A673 (cell line): ENCODE results near the gene SLC7A8. TPM values are rescaled to one million over a fixed set of nuclear protein-coding genes. Genes with fewer than 3 reads are reported as not detected.

Source experiments
- BruUV-seq: library from RNA; stranded (reverse); fragments of 400-500 nt; replicated peaks from 2 replicates; lab custom pipeline; 2021; lab: Mats Ljungman, UMichigan
- CTCF ChIA-PET: fragments of 300-600 bp; sonication (Branson Sonifier 250); formaldehyde crosslinking; loops from one replicate; lab custom pipeline; 2022; ENCODE audit warnings: antibody characterized with exemption; lab: Charles Lee
- POLR2A ChIA-PET: fragments of 300-600 bp; sonication (Branson Sonifier 250); formaldehyde crosslinking; loops from one replicate; lab custom pipeline; 2022; ENCODE audit warnings: antibody characterized with exemption; ENCODE audit not compliant: low non-redundant PET; lab: Charles Lee
- DNase-seq: peaks from one replicate; pipeline ENCODE4 v3.0.0-alpha.2; 2015; ENCODE audit warnings: low spot score
- H3K27ac ChIP-seq: fragments of 200-600 bp; sonication (generic); 2 replicates; pipeline ENCODE4 v1.5.1; 2016; ENCODE audit warnings: mixed run types, low read depth, mild to moderate bottlenecking, mixed read lengths, antibody characterized with exemption, low read length; ENCODE audit not compliant: poor library complexity, severe bottlenecking
- H3K27me3 ChIP-seq: fragments of 200-600 bp; sonication (generic); replicated peaks from 2 replicates; pipeline ENCODE4 v1.6.1; 2017; ENCODE audit warnings: mixed run types, low read depth, mild to moderate bottlenecking, mixed read lengths, antibody characterized with exemption, low read length; ENCODE audit not compliant: insufficient read depth, poor library complexity
- H3K36me3 ChIP-seq: fragments of 200-600 bp; sonication (generic); 2 replicates; pipeline ENCODE4 v1.6.1; 2016; ENCODE audit warnings: mixed run types, mild to moderate bottlenecking, mixed read lengths, antibody characterized with exemption, low read length; ENCODE audit not compliant: insufficient read depth, poor library complexity, severe bottlenecking
- H3K4me1 ChIP-seq: fragments of 200-600 bp; sonication (generic); 2 replicates; pipeline ENCODE4 v1.6.1; 2017; ENCODE audit warnings: mixed run types, mild to moderate bottlenecking, mixed read lengths, antibody characterized with exemption, low read length; ENCODE audit not compliant: insufficient read depth, poor library complexity, severe bottlenecking
- H3K4me3 ChIP-seq: fragments of 200-600 bp; sonication (generic); 2 replicates; pipeline ENCODE4 v1.5.1; 2016; ENCODE audit warnings: low read depth, mixed run types, mild to moderate bottlenecking, mixed read lengths, low read length; ENCODE audit not compliant: poor library complexity, severe bottlenecking
- H3K9me3 ChIP-seq: fragments of 200-600 bp; sonication (generic); 2 replicates; pipeline ENCODE4 v1.6.1; 2016; ENCODE audit warnings: mixed run types, low read depth, mild to moderate bottlenecking, mixed read lengths, antibody characterized with exemption, low read length; ENCODE audit not compliant: poor library complexity, severe bottlenecking
- EZH2 ChIP-seq: fragments of 200-600 bp; sonication (generic); IDR thresholded peaks from 2 replicates; pipeline ENCODE4 v1.6.1; 2017; ENCODE audit warnings: borderline replicate concordance, low read depth, mild to moderate bottlenecking, mixed read lengths, antibody characterized with exemption, low read length; ENCODE audit not compliant: poor library complexity, severe bottlenecking
- intact Hi-C: fragments of 100-400 bp; cut with micrococcal nuclease; formaldehyde crosslinking; loops from one replicate; pipeline ENCODE4 v1.10.0; 2022; ENCODE audit not compliant: unreplicated experiment
- total RNA-seq: library from RNA; stranded (reverse); gene quantifications from 2 replicates; pipeline ENCODE4 v1.2.3, GENCODE V29; 2021
- TF ChIP-seq, protein P1 (sequence below): fragments of 300-800, 200-600 bp; sonication (generic); conservative IDR thresholded peaks from 2 replicates; pipeline ENCODE4 v1.5.1; 2017; ENCODE audit warnings: low read depth, mild to moderate bottlenecking, antibody characterized with exemption, low read length, moderate library complexity, mixed read lengths

The SLC7A8 gene
- total RNA-seq, 1 experiment from 2014 or later: 18.3 TPM

DNA sequence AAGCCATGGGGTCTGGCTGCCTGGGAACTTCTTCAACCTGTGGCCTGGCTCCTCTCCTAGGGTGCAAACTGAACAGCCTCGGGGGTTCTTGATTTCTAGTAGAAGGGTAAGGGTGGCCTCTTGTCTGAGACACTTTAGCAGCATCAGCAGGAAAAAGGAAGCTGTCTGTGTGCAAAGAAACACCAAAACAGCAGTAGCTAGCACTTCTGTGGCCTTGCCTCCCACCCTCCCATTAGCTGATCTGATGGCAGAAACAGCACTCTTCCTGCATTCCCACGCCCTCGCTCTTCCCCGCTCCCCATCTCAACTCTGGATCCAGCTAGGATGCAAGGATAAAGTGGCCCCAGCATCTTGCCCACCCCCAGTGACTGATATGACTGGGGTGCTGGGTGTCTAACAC, 20.7 kb downstream of the SLC7A8 start:
- Histone ChIP-seq H3K4me3 (no peak overlapping the region), H3K27ac (no peak overlapping the region), H3K36me3 (no peaks in the 10 kb centered on the region), H3K27me3 (no peaks in the 10 kb centered on the region), H3K4me1 (peaks cover 26% of the 10 kb centered on the region), H3K9me3 (no peaks in the 10 kb centered on the region)
- BruUV-seq: no TSS peak
- no peak for TF ChIP-seq EZH2
- TF ChIP-seq, protein P1, sequence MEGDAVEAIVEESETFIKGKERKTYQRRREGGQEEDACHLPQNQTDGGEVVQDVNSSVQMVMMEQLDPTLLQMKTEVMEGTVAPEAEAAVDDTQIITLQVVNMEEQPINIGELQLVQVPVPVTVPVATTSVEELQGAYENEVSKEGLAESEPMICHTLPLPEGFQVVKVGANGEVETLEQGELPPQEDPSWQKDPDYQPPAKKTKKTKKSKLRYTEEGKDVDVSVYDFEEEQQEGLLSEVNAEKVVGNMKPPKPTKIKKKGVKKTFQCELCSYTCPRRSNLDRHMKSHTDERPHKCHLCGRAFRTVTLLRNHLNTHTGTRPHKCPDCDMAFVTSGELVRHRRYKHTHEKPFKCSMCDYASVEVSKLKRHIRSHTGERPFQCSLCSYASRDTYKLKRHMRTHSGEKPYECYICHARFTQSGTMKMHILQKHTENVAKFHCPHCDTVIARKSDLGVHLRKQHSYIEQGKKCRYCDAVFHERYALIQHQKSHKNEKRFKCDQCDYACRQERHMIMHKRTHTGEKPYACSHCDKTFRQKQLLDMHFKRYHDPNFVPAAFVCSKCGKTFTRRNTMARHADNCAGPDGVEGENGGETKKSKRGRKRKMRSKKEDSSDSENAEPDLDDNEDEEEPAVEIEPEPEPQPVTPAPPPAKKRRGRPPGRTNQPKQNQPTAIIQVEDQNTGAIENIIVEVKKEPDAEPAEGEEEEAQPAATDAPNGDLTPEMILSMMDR: no peak
- no peak for DNase-seq
- intact Hi-C loops: no loop called here
- ChIA-PET POLR2A (no interaction called here), CTCF (no interaction called here)

DNA sequence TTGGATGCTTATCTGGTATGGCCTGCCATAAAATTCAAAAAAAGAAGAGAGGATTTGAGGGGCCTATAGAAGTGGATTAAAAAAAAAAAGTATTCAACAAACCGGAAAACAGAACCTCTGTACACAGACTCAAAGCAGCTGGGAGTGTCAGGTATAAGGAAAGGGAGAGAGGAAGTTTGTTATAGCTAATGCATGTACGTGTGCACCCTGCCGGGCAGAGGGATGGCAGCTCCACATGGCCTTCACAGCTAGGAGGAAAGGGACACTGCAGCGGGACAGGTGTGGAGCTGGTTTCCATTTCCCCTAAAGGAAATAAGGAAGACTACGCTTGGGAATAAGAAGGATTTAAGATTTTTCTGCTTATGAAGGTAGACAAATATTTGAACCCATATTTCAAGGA, 21.5 kb downstream of the SLC7A8 start:
- H3K36me3 ChIP-seq: no peaks in the 10 kb centered on the region
- no peaks in the 10 kb centered on the region for H3K27me3 ChIP-seq
- ChIA-PET POLR2A (no interaction called here), CTCF (no interaction called here)
- intact Hi-C loops: no loop called here
- TF ChIP-seq, protein P1: no peak
- no peak for TF ChIP-seq EZH2
- no peak overlapping the region for H3K4me3 ChIP-seq
- no peak overlapping the region for H3K27ac ChIP-seq
- DNase-seq: no peak
- no peaks in the 10 kb centered on the region for H3K9me3 ChIP-seq
- peaks cover 26% of the 10 kb centered on the region for H3K4me1 ChIP-seq
- BruUV-seq: no TSS peak

DNA sequence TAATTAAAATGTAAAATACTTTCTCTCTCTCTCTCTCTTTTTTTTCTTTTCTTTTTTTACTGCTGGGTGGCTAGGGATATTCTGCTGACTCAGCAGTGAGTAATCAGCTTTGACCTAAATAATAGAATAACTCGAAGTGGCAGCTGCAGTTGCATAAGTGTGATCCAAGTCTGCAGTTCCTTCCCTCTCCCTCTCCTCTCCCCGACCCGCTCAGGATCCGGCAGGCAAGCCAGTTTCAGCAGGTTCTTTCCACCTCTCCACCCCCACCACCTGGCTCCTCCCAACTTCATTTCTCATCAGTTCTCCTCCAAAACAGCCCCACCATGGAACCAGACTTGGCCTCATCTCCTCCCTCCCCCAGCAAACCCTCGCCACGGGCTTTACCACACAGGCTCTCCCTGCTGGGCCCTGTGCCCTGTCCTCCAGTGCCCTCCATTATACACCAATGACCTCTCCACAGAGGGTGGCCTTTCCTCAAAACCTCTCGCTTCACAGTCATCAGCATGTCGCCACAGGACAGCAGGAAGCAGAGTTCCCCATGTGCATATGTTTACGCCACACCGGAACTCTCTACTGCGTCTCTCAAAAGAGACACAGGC, 22.4 kb downstream of the SLC7A8 start:
- peak; percentile 69 for DNase-seq
- Histone ChIP-seq H3K4me1 (peaks cover 29% of the 10 kb centered on the region), H3K27me3 (no peaks in the 10 kb centered on the region), H3K9me3 (no peaks in the 10 kb centered on the region), H3K36me3 (no peaks in the 10 kb centered on the region), H3K27ac (no peak overlapping the region), H3K4me3 (no peak overlapping the region)
- no TSS peak for BruUV-seq
- ChIA-PET POLR2A (no interaction called here), CTCF (interaction anchor here (0.6 kb wide), 1 partner anchor 16 kb away, joined by 5 read pairs; no protein-coding TSS in a partner anchor)
- TF ChIP-seq EZH2: no peak
- TF ChIP-seq, protein P1: no peak
- intact Hi-C loops: no loop called here
